ENCODE results near the gene METTL3.
A peak's percentile ranks its signal among the peaks of the same experiment; 100 is the strongest.

Gene METTL3

DNA sequence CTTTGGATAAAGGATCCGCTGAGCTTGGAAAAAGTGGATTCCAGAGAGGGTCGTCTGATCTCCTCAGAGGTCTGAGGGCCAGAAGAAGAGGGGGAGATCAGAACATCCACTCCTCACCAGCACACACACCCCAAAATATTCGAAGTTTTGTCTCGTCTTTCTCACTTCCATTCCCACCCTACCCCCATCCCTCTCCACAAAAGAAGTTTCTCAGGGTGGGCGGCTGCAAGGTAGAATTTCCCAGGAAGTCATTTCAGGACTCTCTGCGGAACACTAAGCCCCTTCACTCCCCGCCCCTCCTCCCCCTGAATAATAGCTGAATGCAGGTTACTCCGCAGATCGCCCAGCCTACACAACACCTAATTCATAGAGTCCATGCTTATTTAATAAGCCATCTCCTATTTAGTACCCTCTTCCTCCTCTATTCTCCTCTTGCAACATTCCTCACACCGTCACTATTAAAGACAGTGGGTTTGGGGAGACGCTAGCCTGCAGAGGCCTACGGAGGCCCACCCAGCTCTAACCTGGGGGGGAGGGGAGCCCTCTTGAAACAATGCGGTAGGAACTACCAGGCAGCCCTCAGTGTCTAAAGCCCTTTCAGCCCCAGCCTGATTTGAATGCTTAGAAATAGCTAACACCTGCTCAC lies 15.7 kb upstream of the METTL3 start:
- no peak for DNase-seq (ENCODE audit: low read depth in 2 of 2)

DNA sequence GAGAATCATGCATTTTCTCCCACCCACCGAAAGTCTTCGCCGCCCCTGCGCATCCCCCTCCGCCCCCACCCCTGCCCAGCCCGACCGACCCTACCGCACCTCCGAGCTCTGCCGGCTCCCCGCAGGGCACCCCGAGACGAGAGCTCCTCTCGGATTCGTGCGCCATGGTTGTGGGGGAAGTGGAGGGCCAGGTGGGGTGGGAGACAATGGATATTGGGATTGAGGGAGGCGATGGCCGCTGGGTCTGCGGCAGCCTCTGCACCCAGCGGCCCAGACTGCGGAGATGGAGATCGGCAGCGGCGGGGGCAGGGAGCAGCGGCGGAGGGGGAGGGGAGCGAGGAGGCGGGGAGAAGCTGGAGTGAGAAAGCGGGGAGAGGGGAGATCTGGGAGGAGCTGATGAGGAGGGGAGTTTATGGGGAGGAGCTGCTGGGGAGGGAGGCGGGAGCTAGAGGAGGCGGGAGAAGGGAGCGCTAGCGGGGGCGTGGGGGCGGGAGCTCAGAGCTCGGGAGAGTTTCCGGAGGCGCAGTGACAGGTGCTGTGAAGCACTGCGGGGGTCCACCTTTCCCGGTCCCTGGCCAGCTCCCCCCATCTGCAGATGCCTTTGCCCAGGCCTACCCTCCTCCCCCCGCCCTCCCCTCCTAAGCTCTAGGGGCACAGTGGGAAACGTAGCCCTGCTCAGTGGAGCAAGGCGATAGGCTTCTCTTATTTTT lies 15.0 kb upstream of the METTL3 start, which contains the start of gene SALL2:
Gene SALL2 (minus strand): TSS at position 385 of the 710 bp plus-strand sequence. CDS start 219 bp downstream, at position 166.
- peak; percentile 20 to 47 for DNase-seq (ENCODE audit: low read depth in 2 of 2)

- no peak for DNase-seq (ENCODE audit: low read depth in 2 of 2)
These were observed 14.4 kb upstream of the METTL3 start for GRCh38 chr14:21525571-21525961.

- no peak for DNase-seq (ENCODE audit: low read depth in 2 of 2)
These were observed 13.7 kb upstream of the METTL3 start for GRCh38 chr14:21524575-21525490.

DNA sequence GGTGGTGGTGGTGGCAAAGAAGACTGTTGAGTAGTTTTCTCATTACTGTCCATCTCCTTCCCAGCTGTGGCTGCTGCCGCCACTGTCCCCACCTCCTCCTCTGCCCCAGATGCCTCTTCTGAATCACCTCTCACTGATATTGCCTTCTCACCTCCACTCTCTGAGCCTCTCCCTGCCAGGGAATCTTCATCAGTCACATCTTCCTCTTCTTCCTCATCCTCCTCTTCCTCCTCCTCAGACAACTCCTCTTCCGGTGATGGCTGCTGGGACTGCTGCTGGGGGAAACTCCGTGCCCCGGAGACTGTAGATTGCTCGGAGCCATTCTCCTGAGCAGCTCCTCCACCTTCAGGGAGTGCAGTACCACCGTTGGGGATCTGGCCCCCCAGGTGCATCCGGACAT lies 12.1 kb upstream of the METTL3 start:
- DNase-seq (ENCODE audit: low read depth in 2 of 2): no peak

DNA sequence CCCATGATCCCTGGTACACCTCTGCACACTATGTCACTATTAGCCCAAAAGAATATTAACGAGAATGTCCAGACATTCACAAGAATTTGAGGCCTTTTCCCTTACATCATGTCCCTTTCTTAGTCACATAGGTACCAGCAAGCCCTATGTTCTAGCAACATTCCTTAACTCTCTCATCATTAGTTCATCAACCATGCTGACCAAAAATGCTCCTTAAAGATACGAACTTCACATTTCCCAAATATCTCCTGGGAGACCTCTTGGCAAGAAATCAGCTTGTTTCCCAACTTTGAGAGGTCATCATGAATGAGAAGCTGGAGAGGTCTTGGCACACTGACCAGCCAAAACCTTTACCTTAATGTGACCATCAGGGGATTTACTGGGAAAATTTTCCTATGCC lies 10.4 kb upstream of the METTL3 start:
- no peak for DNase-seq (ENCODE audit: low read depth in 2 of 2)

DNA sequence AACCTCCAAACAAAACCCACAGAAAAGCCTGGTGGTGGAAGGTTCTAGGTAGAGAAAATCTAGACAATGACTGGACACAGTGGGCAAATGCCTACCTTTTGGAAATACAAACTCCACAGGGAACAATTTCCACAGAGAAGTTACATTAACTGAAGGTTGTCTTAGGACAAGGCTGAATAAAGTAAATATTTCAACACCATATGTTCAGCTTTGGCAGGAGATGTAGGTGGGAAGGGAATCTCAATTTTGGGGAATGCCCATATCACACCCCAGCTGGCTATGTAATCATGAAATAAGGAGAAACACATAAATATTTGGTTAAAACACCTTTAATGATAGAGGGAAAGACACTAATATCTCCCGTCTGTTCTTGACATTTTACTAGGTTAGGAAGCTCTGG lies 9.6 kb upstream of the METTL3 start:
- no peak for DNase-seq (ENCODE audit: low read depth in 2 of 2)

DNA sequence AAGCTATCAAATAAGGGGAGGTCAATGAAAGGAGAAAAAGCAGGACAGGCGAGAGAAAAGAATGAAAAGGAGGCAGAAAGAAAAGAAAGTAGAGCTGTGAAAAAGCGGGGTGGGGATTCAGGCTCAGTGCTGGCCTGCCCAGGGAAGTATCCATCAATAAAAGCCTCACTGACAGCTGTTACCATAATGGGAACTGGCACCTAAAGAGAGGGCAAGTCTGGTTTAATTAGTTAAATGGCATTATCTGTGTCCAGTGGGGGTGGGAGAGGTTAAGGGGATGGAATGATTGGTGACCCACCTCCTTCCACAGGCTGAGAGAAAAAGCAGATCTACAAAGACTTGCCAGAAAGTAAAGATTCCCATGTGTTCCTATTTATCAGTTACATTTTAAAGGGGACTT lies 7.6 kb upstream of the METTL3 start:
- no peak for DNase-seq (ENCODE audit: low read depth in 2 of 2)

DNA sequence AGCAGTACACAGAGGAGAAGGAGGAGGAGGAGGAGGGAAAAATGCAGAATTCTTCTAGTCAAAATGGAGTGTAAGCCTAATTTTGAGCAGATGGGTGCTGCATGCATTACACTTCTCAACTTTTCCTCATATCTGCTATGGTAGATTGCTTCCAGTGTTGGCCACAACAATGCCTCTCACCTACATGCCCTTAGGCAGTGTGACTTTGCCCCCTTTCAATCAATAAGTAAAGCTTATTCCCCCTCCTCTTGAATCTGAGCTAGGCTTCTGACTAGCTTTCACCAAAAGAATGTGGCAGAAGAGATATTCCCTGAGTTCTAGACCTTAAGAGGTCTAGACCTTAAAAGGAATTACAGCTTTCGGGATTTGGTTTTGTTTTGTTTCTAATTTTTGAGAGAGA lies 3.2 kb upstream of the METTL3 start:
- DNase-seq (ENCODE audit: low read depth in 2 of 2): no peak

GRCh38 chr14:21509432-21510143 lies 1.6 kb downstream of the METTL3 start:
- no peak for DNase-seq (ENCODE audit: low read depth in 2 of 2)

- DNase-seq (ENCODE audit: low read depth in 2 of 2): no peak
These were observed 4.6 kb downstream of the METTL3 start for GRCh38 chr14:21506557-21506956.

GRCh38 chr14:21505012-21505553 lies 6.1 kb downstream of the METTL3 start:
- DNase-seq (ENCODE audit: low read depth in 2 of 2): no peak

GRCh38 chr14:21503376-21503775 lies 7.8 kb downstream of the METTL3 start:
- no peak for DNase-seq (ENCODE audit: low read depth in 2 of 2)

- DNase-seq (ENCODE audit: low read depth in 2 of 2): no peak
These were observed 9.6 kb downstream of the METTL3 start for GRCh38 chr14:21501568-21501967.

- no peak for DNase-seq (ENCODE audit: low read depth in 2 of 2)
These were observed 12.3 kb downstream of the METTL3 start for GRCh38 chr14:21498540-21499526.

DNA sequence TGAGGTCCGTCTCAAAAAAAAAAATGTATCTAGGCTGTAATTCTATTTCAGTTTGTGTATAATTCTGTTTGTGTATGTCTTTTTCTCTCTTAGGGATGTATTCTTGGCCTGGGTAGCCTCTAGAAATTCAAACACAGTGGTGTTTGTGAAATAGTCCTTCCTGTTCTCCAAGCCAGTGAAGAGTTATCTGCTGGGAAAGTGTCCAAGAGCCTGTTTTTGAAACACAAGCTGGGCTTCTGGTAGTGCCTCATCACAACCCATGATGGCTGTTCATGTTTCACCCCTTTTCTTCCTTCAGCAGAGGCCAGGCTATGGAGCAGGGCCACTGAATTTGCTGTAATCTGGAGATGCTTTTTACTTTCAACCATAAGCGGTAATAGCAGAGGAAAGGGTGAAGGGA lies 14.7 kb downstream of the METTL3 start:
- DNase-seq (ENCODE audit: low read depth in 2 of 2): no peak

GRCh38 chr14:21494902-21495762 lies 16.0 kb downstream of the METTL3 start:
- DNase-seq (ENCODE audit: low read depth in 2 of 2): no peak

- DNase-seq (ENCODE audit: low read depth in 2 of 2): no peak
These were observed 24.5 kb downstream of the METTL3 start for GRCh38 chr14:21486640-21487087.
